Motor neuron (in vitro differentiated cells): ENCODE results near the gene TBC1D12. TPM values are rescaled to one million over a fixed set of nuclear protein-coding genes. Genes with fewer than 3 reads are reported as not detected.

Experiments
- ATAC-seq, 8 experiments: fragments of 200-7000 bp; cut with Tn5 transposase; replicated peaks in 6 of 8; 2 replicates each; pipeline ENCODE4 v1.8.0; 2021; ENCODE audit warnings: mild to moderate bottlenecking in 8 of 8, moderate library complexity in 8 of 8
- H3K27ac ChIP-seq, 2 donors: fragments of 250-450 bp; sonication (Bioruptor Pico); 2 replicates each; pipeline ENCODE4 v1.9.0; 2021; ENCODE audit warnings: antibody characterized with exemption in 2 of 2, mild to moderate bottlenecking in 2 of 2, moderate library complexity in 1 of 2
- H3K4me1 ChIP-seq, 2 donors: fragments of 250-450 bp; sonication (Bioruptor Pico); replicated peaks in 1 of 2; 2 replicates each; pipeline ENCODE4 v1.6.1; 2021; ENCODE audit warnings: antibody characterized with exemption in 2 of 2, mild to moderate bottlenecking in 2 of 2, moderate library complexity in 1 of 2
- H3K4me3 ChIP-seq, 5 donors: fragments of 250-450 bp; sonication (Bioruptor Pico); 2 replicates each; pipeline ENCODE4 v1.9.0; 2021; ENCODE audit warnings: antibody characterized with exemption in 5 of 5, mild to moderate bottlenecking in 5 of 5, moderate library complexity in 4 of 5
- WGBS, 10 experiments: fragments of 450-650 bp; shearing (Covaris generic); methylation state at CpG; one replicate each; pipeline ENCODE4 v1.0.0; 2022; 5-methylcytosine and 5-hydroxymethylcytosine counted together
- in situ Hi-C, 9 experiments: fragments of 400-800 bp; cut with MboI; loops; one replicate each; pipeline ENCODE4 v1.15.0; 2021; ENCODE audit warnings: low sequenced_read_pairs in 9 of 9, low pct_unique_long_range_greater_than_20kb in 2 of 9; ENCODE audit not compliant: unreplicated experiment in 9 of 9
- total RNA-seq, 8 experiments: library from RNA; unstranded; fragments of 300-600 nt; gene quantifications; 2 replicates each; pipeline versions ENCODE4 v1.2.3 to v1.2.4, GENCODE V29; 2022

Gene TBC1D12
- total RNA-seq, 8 experiments from 2014 or later, result 8.3 to 17.0 (median 12.2) TPM

DNA sequence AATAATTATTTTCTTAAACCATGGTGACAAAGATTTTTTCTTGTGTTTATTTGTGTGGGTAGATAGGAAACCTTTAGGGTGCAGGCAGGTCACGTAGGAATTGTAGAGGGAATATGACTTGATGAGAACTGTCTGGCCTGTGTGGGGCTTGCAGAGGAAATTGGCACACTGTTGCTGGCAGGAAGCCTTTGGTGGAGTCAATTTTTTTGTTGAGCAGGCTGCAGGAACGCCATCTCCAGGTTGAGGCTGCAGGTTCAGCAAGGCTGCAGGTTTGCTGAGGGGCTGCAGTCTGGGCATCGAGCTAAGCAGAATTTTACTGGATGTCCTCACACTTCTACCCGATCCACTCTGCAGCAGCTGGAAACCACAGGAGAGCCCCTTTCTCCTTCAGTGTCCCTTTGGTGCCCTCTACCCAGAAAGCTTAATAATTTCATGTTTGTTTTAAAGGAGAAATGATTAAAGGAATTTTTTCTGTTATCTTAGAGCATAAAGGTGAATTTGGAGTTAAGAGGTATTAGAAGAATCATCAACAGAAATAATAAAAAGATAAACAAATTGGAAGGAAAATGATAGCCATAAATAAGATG is 37.0 kb downstream of the TBC1D12 start:
- in situ Hi-C loops, result no loop called here
- no peaks in the 10 kb centered on the region for H3K4me1 ChIP-seq
- no peak overlapping the region for H3K27ac ChIP-seq
- H3K4me3 ChIP-seq, result no peak overlapping the region
- WGBS, 10 experiments, result 0 to 93% (median 73%) methylated on average over 1 to 3 of the region's 4 CpGs; no CpG with 5 or more reads in 1 of the 10 experiments
- peak in 3 of 8 experiments; percentile 34 to 55 (median 44) for ATAC-seq

DNA sequence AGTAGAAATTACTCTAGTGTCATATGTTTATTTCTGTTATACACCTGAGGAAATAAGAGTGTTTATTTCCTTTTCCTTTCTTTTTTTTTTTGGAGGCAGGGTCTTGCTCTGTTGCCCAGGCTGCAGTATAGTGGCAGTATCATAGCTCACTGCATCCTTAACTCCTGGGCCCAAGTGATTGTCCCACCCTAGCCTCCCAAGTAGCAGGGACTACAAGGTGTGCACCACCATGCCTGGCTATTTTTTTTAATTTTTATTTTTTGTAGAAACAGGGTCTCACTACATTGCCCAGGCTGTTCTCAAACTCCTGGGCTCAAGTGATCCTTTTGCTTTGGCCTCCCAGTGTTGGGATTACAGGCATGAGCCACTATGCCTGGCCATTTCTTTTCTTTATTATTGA is 37.8 kb downstream of the TBC1D12 start:
- ATAC-seq, result no peak
- in situ Hi-C loops, result no loop called here
- Histone ChIP-seq H3K4me3 (no peak overlapping the region), H3K4me1 (no peaks in the 10 kb centered on the region), H3K27ac (no peak overlapping the region)

DNA sequence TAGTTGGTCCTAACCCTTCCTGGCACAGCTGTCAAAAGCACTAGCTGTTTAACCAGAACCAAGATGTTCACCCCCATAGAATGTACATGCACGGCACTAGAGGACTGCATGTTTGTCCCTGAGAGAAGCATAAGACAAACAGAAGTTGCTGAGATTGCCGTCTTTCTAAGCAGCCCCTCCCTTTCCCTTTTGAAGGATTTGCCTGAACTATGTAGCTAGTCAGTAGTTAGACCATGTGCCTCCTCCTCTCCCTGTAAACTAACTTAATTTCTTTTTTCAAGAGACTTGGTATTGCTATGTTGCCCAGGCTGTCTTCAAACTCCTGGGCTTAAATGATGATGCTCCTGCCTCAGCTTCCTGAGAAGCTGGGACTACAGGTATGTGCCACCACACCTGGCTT is 40.7 kb downstream of the TBC1D12 start:
- Histone ChIP-seq H3K27ac (no peak overlapping the region), H3K4me1 (no peaks in the 10 kb centered on the region), H3K4me3 (no peak overlapping the region)
- 50 to 100% (median 78%) methylated on average over 1 to 2 of the region's 2 CpGs; no CpG with 5 or more reads in 2 of the 10 experiments for WGBS, 10 experiments
- peak in 2 of 8 experiments; percentile 45 to 57 for ATAC-seq
- in situ Hi-C loops, result no loop called here

DNA sequence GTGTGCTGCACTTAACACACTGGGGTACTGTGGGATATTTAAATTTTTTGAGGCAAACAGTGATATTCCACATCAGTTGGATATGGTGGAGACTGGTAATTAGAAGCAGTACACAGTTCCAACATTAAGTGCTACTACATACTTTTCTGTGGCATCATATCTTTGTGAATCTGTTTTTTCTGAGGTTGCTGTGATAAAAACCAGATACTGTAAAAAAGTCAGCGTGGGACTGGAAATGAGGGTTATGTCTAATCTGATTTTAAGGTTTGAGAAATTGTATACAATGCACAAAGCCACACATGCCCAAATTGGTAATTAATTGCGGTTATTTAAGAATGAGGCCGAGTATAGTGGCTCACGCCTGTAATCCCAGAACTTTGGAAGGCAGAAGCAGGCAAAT is 41.2 kb downstream of the TBC1D12 start:
- H3K4me1 ChIP-seq, result no peaks in the 10 kb centered on the region
- in situ Hi-C loops, result no loop called here
- no peak for ATAC-seq
- no peak overlapping the region for H3K27ac ChIP-seq
- 38 to 100% (median 90%) methylated on average over 1 to 4 of the region's 4 CpGs; no CpG with 5 or more reads in 1 of the 10 experiments for WGBS, 10 experiments
- H3K4me3 ChIP-seq, result no peak overlapping the region

DNA sequence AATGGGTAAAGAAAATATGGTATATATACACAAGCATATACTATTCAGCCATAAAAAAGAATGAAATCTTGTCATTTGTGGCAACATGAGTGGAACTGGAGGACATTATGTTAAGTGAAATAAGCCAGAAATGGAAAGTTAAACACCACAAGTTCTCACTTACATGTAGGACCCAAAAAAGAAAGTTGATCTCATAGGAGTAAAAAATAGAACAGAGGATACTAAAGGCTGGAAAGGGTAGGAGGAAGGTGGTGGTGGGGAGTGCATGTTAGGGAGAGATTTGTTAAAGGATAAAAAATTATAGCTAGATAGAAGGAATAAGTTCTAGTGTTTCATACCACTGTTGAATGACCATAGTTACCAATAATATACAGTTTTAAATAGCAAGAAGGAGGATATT is 48.4 kb downstream of the TBC1D12 start:
- no peak overlapping the region for H3K4me3 ChIP-seq
- H3K4me1 ChIP-seq, result no peaks in the 10 kb centered on the region
- no peak for ATAC-seq
- in situ Hi-C loops, result no loop called here
- H3K27ac ChIP-seq, result no peak overlapping the region

DNA sequence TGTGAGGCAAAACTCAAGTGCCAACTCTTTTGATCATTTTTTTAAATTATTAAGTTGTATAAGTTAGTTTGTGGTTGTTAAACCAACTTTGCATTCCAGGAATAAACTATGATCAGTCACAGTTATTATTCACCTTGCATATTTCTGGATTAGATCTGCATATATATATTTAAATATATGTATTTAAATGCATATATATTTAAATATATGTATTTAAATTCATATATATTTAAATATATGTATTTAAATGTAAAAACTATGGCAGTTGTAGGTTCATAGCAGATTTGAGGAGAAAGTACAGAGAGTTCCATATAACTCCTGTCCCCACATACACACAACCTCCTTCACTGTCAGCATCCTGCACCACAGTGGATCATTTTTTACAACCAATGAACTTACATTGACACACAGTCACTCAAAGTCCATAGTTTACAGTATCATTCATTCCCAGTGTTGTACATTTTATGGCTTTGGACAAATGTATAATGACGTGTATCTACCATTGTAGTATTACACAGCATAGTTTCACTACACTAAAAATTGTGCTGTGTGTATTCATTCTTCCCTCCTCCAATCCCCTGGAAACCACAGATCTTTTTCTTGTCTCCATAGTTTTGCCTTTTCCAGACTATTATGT is 49.7 kb downstream of the TBC1D12 start:
- H3K27ac ChIP-seq, result no peak overlapping the region
- 86 to 100% (median 100%) methylated on average over 1 of the region's 1 CpG; no CpG with 5 or more reads in 3 of the 10 experiments for WGBS, 10 experiments
- no peak for ATAC-seq
- H3K4me3 ChIP-seq, result no peak overlapping the region
- in situ Hi-C loops, result no loop called here
- H3K4me1 ChIP-seq, result no peaks in the 10 kb centered on the region

DNA sequence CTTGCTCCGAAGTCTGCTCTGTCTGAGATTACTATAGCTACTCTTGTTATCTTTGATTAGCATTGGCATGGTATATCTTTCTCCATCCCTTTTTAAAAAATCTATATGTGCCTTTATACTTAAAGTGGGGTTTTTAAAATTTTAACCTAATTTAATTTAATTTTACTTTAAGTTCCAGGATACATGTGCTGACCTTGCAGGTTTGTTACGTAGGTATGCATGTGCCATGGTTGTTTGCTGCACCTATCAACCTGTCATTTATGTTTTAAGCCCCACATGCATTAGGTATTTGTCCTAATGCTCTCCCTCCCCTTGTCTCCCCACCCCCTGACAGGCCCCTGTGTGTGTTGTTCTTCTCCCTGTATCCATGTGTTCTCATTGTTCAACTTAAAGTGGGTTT is 54.6 kb downstream of the TBC1D12 start:
- in situ Hi-C loops, result no loop called here
- no peaks in the 10 kb centered on the region for H3K4me1 ChIP-seq
- no peak overlapping the region for H3K4me3 ChIP-seq
- WGBS, 10 experiments, result 74 to 100% (median 94%) methylated on average over 1 to 2 of the region's 2 CpGs
- no peak for ATAC-seq
- no peak overlapping the region for H3K27ac ChIP-seq

DNA sequence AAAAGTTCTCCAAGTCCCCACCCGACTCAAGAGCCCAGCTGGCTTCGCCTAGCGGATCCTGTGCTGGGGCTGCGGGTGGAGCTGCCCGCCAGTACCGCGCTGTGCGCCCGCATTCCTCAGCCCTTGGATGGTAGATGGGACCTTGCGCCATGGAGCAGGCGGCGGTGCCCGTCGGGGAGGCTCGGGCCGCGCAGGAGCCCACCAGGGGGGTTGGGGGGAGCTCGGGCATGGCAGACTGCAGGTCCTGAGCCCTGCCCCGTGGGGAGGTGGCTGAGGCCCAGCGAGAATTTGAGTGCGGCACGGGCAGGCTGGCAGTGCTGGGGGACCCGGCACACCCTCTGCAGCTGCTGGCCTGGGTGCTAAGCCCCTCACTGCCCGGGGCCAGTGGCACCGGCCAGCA is 57.0 kb downstream of the TBC1D12 start:
- ATAC-seq, result no peak
- no peak overlapping the region for H3K27ac ChIP-seq
- H3K4me1 ChIP-seq, result no peaks in the 10 kb centered on the region
- no peak overlapping the region for H3K4me3 ChIP-seq
- in situ Hi-C loops, result no loop called here
- WGBS, 10 experiments, result 93% methylated on average over 3 of the region's 25 CpGs; no CpG with 5 or more reads in 9 of the 10 experiments

DNA sequence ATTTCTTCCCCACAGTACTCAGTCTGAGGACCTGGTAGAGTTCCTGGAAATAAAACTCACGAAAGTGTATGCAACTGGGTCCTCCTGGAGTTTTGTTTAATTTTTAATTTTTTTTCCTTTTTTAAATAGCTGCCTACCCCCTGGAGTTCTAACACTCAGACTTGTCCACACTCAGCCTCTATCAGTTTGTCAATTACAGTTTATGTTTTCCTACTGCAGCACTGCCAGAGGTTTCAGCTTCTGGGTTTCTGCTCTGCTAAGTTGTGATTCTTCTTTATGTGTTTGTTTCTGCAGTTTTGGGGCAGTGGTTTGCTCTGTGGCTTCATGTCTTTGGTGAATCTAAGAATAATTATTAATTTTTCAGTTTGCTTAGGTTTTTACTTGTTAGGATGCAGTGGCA is 59.2 kb downstream of the TBC1D12 start:
- 57 to 100% (median 86%) methylated on average over 1 of the region's 1 CpG; no CpG with 5 or more reads in 4 of the 10 experiments for WGBS, 10 experiments
- in situ Hi-C loops, result no loop called here
- no peak for ATAC-seq

DNA sequence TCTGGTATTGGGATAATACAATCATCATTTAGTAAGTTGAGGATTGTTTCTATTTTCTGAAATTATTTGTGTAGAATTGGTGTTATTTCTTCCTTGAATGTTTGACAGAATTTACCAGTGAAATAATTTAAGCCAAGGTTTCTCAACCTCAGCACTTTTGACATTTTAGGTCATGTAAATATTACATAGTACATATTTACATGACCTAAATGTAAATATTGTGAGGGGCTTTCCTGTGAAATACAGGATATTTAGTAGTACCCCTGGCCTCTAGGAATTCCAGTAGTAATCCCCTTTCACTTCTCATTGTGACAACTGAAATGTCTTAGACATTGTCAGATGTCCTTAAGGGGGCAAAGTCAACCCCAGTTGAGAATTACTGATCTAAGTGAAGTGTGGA is 59.8 kb downstream of the TBC1D12 start:
- Histone ChIP-seq H3K27ac (no peak overlapping the region), H3K4me1 (no peaks in the 10 kb centered on the region), H3K4me3 (no peak overlapping the region)
- in situ Hi-C loops, result no loop called here
- no peak for ATAC-seq

More for the DNA sequence above, 59.2 kb downstream of the TBC1D12 start:
- no peak overlapping the region for H3K4me3 ChIP-seq
- H3K4me1 ChIP-seq, result no peaks in the 10 kb centered on the region
- no peak overlapping the region for H3K27ac ChIP-seq

DNA sequence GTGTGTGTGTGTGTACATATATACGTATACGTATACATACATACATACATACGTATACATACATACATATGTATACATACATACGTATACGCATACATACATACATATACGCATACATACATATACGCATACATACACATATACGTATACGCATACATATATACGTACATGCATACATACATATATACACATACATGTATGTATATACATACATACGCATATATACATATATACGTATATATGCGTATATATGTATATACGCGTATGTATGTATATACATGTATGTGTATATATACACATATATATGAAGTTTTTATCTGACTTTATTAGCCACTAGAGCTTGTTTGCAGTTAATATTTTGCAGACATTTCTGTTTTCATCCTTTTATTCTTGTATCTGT is 63.3 kb downstream of the TBC1D12 start:
- H3K4me3 ChIP-seq, result no peak overlapping the region
- 60 to 100% (median 89%) methylated on average over 1 to 9 of the region's 15 CpGs; no CpG with 5 or more reads in 4 of the 10 experiments for WGBS, 10 experiments
- no peaks in the 10 kb centered on the region for H3K4me1 ChIP-seq
- H3K27ac ChIP-seq, result no peak overlapping the region
- peak in 1 of 8 experiments; percentile 35 for ATAC-seq
- in situ Hi-C loops, result no loop called here

DNA sequence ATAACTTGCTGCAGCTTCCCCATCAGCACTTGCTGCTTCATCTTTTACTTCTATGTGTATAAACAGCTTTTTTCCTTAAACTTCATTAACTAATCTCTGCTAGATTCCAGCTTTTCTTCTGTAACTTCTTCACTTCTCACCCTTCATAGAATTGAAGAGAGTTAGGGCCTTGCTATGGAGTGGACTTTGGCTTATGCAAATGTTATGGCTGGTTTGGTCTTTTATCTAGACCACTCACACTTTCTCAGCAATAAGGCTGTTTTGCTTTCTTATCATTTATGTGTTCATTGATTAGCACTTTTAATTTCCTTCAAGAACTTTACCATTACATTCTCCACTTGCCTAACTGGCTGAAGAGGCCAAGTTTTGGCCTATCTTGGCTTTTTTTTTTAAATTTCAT is 79.1 kb downstream of the TBC1D12 start:
- in situ Hi-C loops, result no loop called here
- no peaks in the 10 kb centered on the region for H3K4me1 ChIP-seq
- no peak overlapping the region for H3K4me3 ChIP-seq
- ATAC-seq, result no peak
- no peak overlapping the region for H3K27ac ChIP-seq

DNA sequence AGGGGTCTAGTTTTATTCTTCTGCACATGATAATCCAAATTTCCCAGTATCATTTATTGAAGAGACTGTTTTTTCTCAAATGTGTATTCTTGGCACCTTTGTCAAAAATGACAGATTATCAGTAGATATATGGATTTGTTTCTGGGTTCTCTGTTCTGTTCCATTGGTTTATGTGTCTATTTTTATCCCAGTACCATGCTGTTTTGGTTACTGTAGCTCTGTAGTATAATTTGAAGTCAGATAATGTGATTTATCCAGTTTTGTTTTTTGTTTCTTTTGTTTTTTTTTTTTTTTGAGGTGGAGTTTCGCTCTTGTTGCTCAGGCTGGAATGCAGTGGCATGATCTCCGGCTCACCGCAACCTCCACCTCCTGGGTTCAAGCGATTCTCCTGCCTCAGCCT is 81.6 kb downstream of the TBC1D12 start:
- no peaks in the 10 kb centered on the region for H3K4me1 ChIP-seq
- no peak overlapping the region for H3K4me3 ChIP-seq
- 81 to 100% (median 97%) methylated on average over 1 to 4 of the region's 4 CpGs; no CpG with 5 or more reads in 3 of the 10 experiments for WGBS, 10 experiments
- no peak for ATAC-seq
- in situ Hi-C loops, result no loop called here
- no peak overlapping the region for H3K27ac ChIP-seq

DNA sequence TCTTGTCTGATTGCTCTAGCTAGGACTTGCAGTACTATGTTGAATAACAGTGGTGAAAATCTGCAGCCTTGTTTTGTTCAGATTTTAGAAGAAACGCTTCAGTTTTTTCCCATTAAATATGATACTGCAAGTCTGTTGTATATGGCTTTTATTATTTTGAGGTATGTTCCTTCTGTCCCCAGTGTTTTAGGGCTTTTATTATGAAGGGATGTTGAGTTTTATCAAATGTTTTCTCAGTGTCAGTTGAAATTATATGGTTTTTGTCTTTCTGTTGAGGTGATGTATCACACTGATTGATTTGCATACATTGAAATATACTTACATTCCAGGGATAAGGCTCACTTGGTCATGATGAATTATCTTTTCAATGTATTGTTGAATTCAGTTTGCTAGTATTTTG is 82.8 kb downstream of the TBC1D12 start:
- in situ Hi-C loops, result no loop called here

More for the DNA sequence above, 82.8 kb downstream of the TBC1D12 start:
- no peak overlapping the region for H3K4me3 ChIP-seq
- WGBS, 10 experiments, result 83 to 100% (median 100%) methylated on average over 1 of the region's 1 CpG; no CpG with 5 or more reads in 1 of the 10 experiments
- ATAC-seq, result no peak
- H3K27ac ChIP-seq, result no peak overlapping the region
- H3K4me1 ChIP-seq, result no peaks in the 10 kb centered on the region
